Transverse colon (tissue), 4 donors: ENCODE measurements around the gene BMPER. TPM values are rescaled to one million over a fixed set of nuclear protein-coding genes. Genes with fewer than 3 reads are reported as not detected.

ENCODE experiments used
- DNase-seq: peaks from one replicate; pipeline ENCODE4 v3.0.0-alpha.2; 2019
- H3K27ac ChIP-seq, 4 donors: fragments of 200-600 bp; sonication (generic); 2 replicates each; pipeline ENCODE4 v1.5.1; 2016 to 2018; ENCODE audit warnings: inconsistent platforms in 4 of 4
- H3K27me3 ChIP-seq: fragments of 200-600 bp; sonication (generic); 2 replicates; pipeline ENCODE4 v1.5.1; 2017; ENCODE audit warnings: inconsistent platforms
- H3K36me3 ChIP-seq, 4 donors: fragments of 200-600 bp; sonication (generic); 2 replicates each; pipeline ENCODE4 v1.5.1; 2017 to 2019; ENCODE audit warnings: inconsistent platforms in 4 of 4
- H3K4me1 ChIP-seq, 4 donors: fragments of 200-600 bp; sonication (generic); 2 replicates each; pipeline ENCODE4 v1.5.1; 2017 to 2020; ENCODE audit warnings: inconsistent platforms in 4 of 4
- H3K4me3 ChIP-seq, 4 donors: fragments of 200-600 bp; sonication (generic); 1 replicate in 1 of 4; 2 replicates in 3 of 4; pipeline versions ENCODE4 v1.5.1 to v1.6.1; 2017 to 2019; ENCODE audit warnings: inconsistent platforms in 4 of 4
- H3K9me3 ChIP-seq, 2 donors: fragments of 200-600 bp; sonication (generic); 2 replicates each; pipeline ENCODE4 v1.5.1; 2017 to 2019; ENCODE audit warnings: inconsistent platforms in 2 of 2
- EP300 ChIP-seq: sonication (generic); formaldehyde crosslinking; IDR thresholded peaks from one replicate; pipeline ENCODE4 v1.6.1; 2017; ENCODE audit warnings: antibody characterized with exemption, low read depth
- POLR2A ChIP-seq: fragments of 450-650 bp; IDR thresholded peaks from one replicate; pipeline ENCODE4 v1.6.1; 2016; ENCODE audit warnings: antibody characterized with exemption, mild to moderate bottlenecking, moderate library complexity
- POLR2AphosphoS5 ChIP-seq, 3 donors: sonication (generic); formaldehyde crosslinking; IDR thresholded peaks; one replicate each; pipeline ENCODE4 v1.6.1; 2016; ENCODE audit warnings: antibody characterized with exemption in 3 of 3
- WGBS, 2 donors: methylation state at CpG; one replicate each; pipeline ENCODE4 v1.1.5; 2018; ENCODE audit warnings: low coverage in 1 of 2; 5-methylcytosine and 5-hydroxymethylcytosine counted together
- in situ Hi-C, 4 donors: fragments of 200-750 bp; cut with MboI; loops; one replicate each; pipeline versions ENCODE4 v1.15.0 to v1.15.1; 2017; ENCODE audit warnings: low sequenced_read_pairs in 3 of 4, low pct_ligation_motif_present in 1 of 4, low pct_unique_long_range_greater_than_20kb in 1 of 4
- intact Hi-C: fragments of 100-400 bp; cut with DNase I; formaldehyde crosslinking; loops from one replicate; pipeline ENCODE4 v1.15.1; 2023; ENCODE audit warnings: low total_unique reads
- total RNA-seq, 4 donors: library from RNA; depleted of rRNA; stranded (reverse); fragments of >200 nt; gene quantifications; one replicate each; pipeline ENCODE4 v1.1.0, GENCODE V29; 2016
- TF ChIP-seq, protein P1 (sequence below), 5 experiments: fragments of 200-600 bp in 3 of 5; fragments of 450-650 bp in 2 of 5; sonication (generic) in 3 of 5; IDR thresholded peaks; 1 replicate in 2 of 5; 2 replicates in 3 of 5; pipeline ENCODE4 v1.5.1; 2016 to 2017; ENCODE audit warnings: antibody characterized with exemption in 5 of 5, inconsistent platforms in 3 of 5, mild to moderate bottlenecking in 2 of 5, moderate library complexity in 1 of 5

The BMPER gene
- total RNA-seq, 4 donors from 2014 or later, result 1.00 to 2.5 (median 1.8) TPM

DNA sequence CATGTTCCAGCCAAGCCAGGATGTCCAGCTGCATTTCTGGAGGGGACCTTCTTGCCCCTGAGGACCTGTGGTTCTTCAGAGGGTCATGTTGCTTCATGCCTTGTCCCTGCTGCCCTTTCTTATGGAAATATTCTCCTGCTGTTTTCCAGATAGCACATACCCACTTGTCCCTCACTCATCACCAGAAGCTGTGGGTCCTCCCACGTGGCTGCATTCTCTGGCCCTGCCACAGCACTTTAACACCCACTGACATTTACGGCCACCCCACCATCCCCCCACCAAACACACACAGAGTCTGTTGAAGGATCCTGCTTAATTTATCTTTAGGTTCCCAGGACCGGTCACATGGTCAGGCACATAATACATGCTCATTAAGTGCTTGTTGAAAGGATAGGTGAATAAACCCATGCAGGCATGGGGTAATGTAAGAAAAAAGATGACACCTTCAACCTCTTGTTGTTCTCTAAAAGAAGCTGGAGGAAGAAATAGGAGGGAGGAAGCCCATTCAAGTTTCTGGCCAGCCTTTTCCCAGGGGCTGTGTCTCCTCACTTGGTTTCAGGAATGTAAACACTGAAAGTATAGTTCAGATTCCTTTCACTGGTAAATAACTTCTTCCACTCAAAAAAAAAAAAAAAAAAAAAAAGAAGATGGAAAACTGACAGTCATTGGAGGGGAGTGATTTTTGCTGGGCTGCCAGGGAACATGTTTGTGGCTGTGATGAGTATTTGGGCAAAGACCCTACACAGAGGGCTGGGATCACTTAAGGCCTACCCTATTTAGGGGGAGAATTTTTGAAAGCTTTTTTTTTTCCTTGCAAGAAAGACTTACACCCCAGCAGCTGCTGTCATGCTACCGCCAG is 19.8 kb upstream of the BMPER start:
- no peak for DNase-seq
- Histone ChIP-seq H3K36me3 (no peaks in the 10 kb centered on the region), H3K9me3 (no peaks in the 10 kb centered on the region), H3K27ac (no peak overlapping the region), H3K4me1 (no peaks in the 10 kb centered on the region), H3K4me3 (no peak overlapping the region), H3K27me3 (no peaks in the 10 kb centered on the region)
- intact Hi-C loops (no loop called here), in situ Hi-C loops (no loop called here)
- WGBS, 2 donors, result 70 to 72% methylated on average over 2 to 4 of the region's 4 CpGs
- TF ChIP-seq EP300 (no peak), POLR2A (no peak), POLR2AphosphoS5 (IDR thresholded peaks at IDR 0.05) (no peak)
- TF ChIP-seq, protein P1, sequence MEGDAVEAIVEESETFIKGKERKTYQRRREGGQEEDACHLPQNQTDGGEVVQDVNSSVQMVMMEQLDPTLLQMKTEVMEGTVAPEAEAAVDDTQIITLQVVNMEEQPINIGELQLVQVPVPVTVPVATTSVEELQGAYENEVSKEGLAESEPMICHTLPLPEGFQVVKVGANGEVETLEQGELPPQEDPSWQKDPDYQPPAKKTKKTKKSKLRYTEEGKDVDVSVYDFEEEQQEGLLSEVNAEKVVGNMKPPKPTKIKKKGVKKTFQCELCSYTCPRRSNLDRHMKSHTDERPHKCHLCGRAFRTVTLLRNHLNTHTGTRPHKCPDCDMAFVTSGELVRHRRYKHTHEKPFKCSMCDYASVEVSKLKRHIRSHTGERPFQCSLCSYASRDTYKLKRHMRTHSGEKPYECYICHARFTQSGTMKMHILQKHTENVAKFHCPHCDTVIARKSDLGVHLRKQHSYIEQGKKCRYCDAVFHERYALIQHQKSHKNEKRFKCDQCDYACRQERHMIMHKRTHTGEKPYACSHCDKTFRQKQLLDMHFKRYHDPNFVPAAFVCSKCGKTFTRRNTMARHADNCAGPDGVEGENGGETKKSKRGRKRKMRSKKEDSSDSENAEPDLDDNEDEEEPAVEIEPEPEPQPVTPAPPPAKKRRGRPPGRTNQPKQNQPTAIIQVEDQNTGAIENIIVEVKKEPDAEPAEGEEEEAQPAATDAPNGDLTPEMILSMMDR (IDR thresholded peaks at IDR 0.05), result no peak

DNA sequence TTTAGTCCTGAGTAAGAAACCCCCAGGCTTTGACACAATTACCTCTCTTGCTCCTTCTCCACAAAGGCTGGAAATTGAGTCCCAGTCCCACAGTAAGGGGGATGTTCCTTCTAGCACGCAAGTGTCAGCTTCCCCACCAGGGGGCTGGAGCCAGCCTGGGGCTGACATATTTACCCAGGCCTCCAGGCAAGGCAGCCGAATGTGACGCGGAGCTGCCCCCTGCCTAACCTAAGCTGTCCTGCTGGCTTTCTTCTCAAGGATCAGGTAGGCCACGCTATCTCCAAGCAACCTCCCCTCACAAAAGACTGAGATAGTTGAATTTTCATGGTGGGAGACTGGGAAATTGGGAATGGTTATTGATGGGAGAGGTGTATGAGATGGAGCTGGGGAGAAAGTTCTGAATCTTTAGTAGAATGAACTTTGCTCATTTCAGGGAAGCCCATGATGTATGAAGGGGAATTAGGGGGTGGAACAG is 19.2 kb upstream of the BMPER start:
- in situ Hi-C loops, result no loop called here

DNA sequence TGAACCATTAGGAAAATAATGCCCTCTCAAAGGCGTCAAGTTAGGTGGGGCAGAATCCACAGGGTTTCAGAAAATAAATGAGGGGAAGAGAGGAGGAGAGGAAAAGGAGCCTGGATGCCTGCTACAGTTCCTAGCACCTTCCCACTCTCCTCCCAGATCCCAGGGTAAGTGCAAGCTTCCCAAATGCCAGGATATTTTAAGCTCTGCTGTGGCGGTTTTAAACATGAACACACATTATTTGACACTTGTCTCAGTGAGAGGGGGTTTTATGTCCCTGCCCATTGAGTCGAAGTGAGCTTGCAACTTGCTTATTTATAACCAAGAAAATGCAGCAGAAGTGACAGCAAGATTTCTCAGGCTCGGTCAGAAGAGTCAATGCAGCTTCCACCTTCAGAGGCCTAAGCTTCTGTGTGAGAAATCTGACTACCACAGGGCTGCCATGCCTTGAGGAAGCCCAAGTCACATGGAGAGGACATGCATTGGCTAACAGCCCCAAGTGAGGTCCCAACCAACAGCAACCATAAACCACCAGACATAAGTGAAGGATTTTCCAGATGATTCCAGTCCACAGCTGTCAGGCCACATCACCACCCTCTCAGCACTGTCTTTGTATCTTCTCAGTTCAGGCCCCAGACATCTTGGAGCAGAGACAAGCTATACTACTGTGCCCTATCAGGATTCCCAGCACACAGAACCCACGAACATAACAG is 17.9 kb upstream of the BMPER start:
- in situ Hi-C loops (no loop called here), intact Hi-C loops (no loop called here)
- Histone ChIP-seq H3K4me3 (no peak overlapping the region), H3K36me3 (no peaks in the 10 kb centered on the region), H3K27ac (no peak overlapping the region), H3K9me3 (no peaks in the 10 kb centered on the region), H3K27me3 (no peaks in the 10 kb centered on the region), H3K4me1 (no peaks in the 10 kb centered on the region)
- DNase-seq, result no peak
- WGBS, 2 donors, result 72 to 73% methylated on average over 2 to 5 of the region's 5 CpGs
- no peak for TF ChIP-seq POLR2A
- no peak for TF ChIP-seq EP300
- no peak for TF ChIP-seq POLR2AphosphoS5 (IDR thresholded peaks at IDR 0.05)
- TF ChIP-seq, protein P1 (IDR thresholded peaks at IDR 0.05), result no peak

More for the DNA sequence above, 19.2 kb upstream of the BMPER start:
- no peaks in the 10 kb centered on the region for H3K4me1 ChIP-seq
- TF ChIP-seq, protein P1 (IDR thresholded peaks at IDR 0.05), result no peak
- H3K36me3 ChIP-seq, result no peaks in the 10 kb centered on the region
- 95% methylated on average over 5 of the region's 5 CpGs; no CpG with 5 or more reads in 1 of the 2 donors for WGBS, 2 donors
- H3K27me3 ChIP-seq, result no peaks in the 10 kb centered on the region
- H3K9me3 ChIP-seq, result no peaks in the 10 kb centered on the region
- no peak overlapping the region for H3K27ac ChIP-seq
- DNase-seq, result no peak
- intact Hi-C loops, result no loop called here
- H3K4me3 ChIP-seq, result no peak overlapping the region

- no peak for DNase-seq
- no peaks in the 10 kb centered on the region for H3K27me3 ChIP-seq
- H3K4me3 ChIP-seq, result no peak overlapping the region
- no peak overlapping the region for H3K27ac ChIP-seq
- H3K4me1 ChIP-seq, result no peaks in the 10 kb centered on the region
- TF ChIP-seq EP300 (no peak), POLR2AphosphoS5 (IDR thresholded peaks at IDR 0.05) (no peak)
- no peaks in the 10 kb centered on the region for H3K36me3 ChIP-seq
- H3K9me3 ChIP-seq, result no peaks in the 10 kb centered on the region
- intact Hi-C loops, result no loop called here
- in situ Hi-C loops, result no loop called here
- WGBS, 2 donors, result 76% methylated on average over 3 to 4 of the region's 4 CpGs
These were observed 17.2 kb upstream of the BMPER start for GRCh38 chr7:33888166-33888565.
